Central memory CD8-positive, alpha-beta T cell (primary cell): ENCODE measurements around the gene MUCL1.

Source experiments
- ATAC-seq: fragments of 150-1000 bp; cut with Tn5 transposase; replicated peaks from 2 replicates; pipeline ENCODE4 v1.10.0; 2022; ENCODE audit warnings: mild to moderate bottlenecking, moderate FRiP score, moderate number of reproducible peaks; ENCODE audit not compliant: poor library complexity, severe bottlenecking; ENCODE audit errors: extremely low read depth
- DNase-seq, 2 donors: peaks; one replicate each; pipeline ENCODE4 v3.0.0; 2021; ENCODE audit warnings: low spot score in 2 of 2
- H3K27ac Mint-ChIP-seq: one replicate; pipeline ENCODE4 v1.8.0; 2022; ENCODE audit warnings: low read depth, mild to moderate bottlenecking, moderate library complexity, mixed read lengths
- H3K27me3 Mint-ChIP-seq: one replicate; pipeline ENCODE4 v1.8.0; 2022; ENCODE audit warnings: mixed read lengths
- H3K36me3 Mint-ChIP-seq: one replicate; pipeline ENCODE4 v1.8.0; 2022; ENCODE audit warnings: mild to moderate bottlenecking, moderate library complexity, mixed read lengths; ENCODE audit not compliant: insufficient read depth
- H3K4me1 Mint-ChIP-seq: one replicate; pipeline ENCODE4 v1.8.0; 2022; ENCODE audit warnings: mixed read lengths
- H3K4me3 Mint-ChIP-seq: one replicate; pipeline ENCODE4 v1.8.0; 2022; ENCODE audit warnings: mild to moderate bottlenecking, moderate library complexity, mixed read lengths
- H3K9me3 Mint-ChIP-seq: one replicate; pipeline ENCODE4 v1.8.0; 2022; ENCODE audit warnings: mixed read lengths

Gene MUCL1

GRCh38 chr12:54853933-54854538 lies at the start of gene MUCL1:
Gene MUCL1 (plus strand): TSS chr12:54854516. CDS start chr12:54854583, 67 bp downstream.
- peaks cover 5% of the 10 kb centered on the region for H3K4me1 Mint-ChIP-seq

GRCh38 chr12:54821676-54822075 lies 32.6 kb upstream of the MUCL1 start:
- H3K9me3 Mint-ChIP-seq = no peaks in the 10 kb centered on the region
- no peak for ATAC-seq
- H3K4me1 Mint-ChIP-seq = no peaks in the 10 kb centered on the region
- DNase-seq = no peak
- no peaks in the 10 kb centered on the region for H3K36me3 Mint-ChIP-seq
- no peak overlapping the region for H3K27ac Mint-ChIP-seq
- peaks cover 52% of the 10 kb centered on the region for H3K27me3 Mint-ChIP-seq
- no peak overlapping the region for H3K4me3 Mint-ChIP-seq

More at GRCh38 chr12:54853933-54854538, at the start of gene MUCL1:
- Mint-ChIP-seq H3K9me3 (no peaks in the 10 kb centered on the region), H3K36me3 (no peaks in the 10 kb centered on the region), H3K27ac (no peak within 1 kb of the TSS), H3K27me3 (peaks cover 14% of the 10 kb centered on the region), H3K4me3 (no peak within 1 kb of the TSS)
- ATAC-seq = peak; percentile 98
- peak; percentile 53 to 61 for DNase-seq

- H3K27me3 Mint-ChIP-seq = peaks cover 36% of the 10 kb centered on the region
- no peak overlapping the region for H3K27ac Mint-ChIP-seq
- DNase-seq (no peak), ATAC-seq (no peak)
- H3K4me1 Mint-ChIP-seq = no peaks in the 10 kb centered on the region
- H3K9me3 Mint-ChIP-seq = no peaks in the 10 kb centered on the region
- H3K4me3 Mint-ChIP-seq = no peak overlapping the region
- H3K36me3 Mint-ChIP-seq = no peaks in the 10 kb centered on the region
Measured at GRCh38 chr12:54824402-54824801, 29.9 kb upstream of the MUCL1 start.

GRCh38 chr12:54829511-54829910 lies 24.8 kb upstream of the MUCL1 start:
- no peak for DNase-seq
- H3K4me3 Mint-ChIP-seq = no peak overlapping the region
- H3K4me1 Mint-ChIP-seq = no peaks in the 10 kb centered on the region
- H3K27me3 Mint-ChIP-seq = peaks cover 26% of the 10 kb centered on the region
- no peak for ATAC-seq
- H3K9me3 Mint-ChIP-seq = no peaks in the 10 kb centered on the region
- H3K36me3 Mint-ChIP-seq = no peaks in the 10 kb centered on the region
- no peak overlapping the region for H3K27ac Mint-ChIP-seq

- Mint-ChIP-seq H3K4me1 (no peaks in the 10 kb centered on the region), H3K27me3 (peaks cover 27% of the 10 kb centered on the region), H3K36me3 (no peaks in the 10 kb centered on the region), H3K27ac (no peak overlapping the region), H3K9me3 (no peaks in the 10 kb centered on the region), H3K4me3 (no peak overlapping the region)
- ATAC-seq (no peak), DNase-seq (no peak)
Measured at GRCh38 chr12:54830199-54830598, 24.1 kb upstream of the MUCL1 start.

GRCh38 chr12:54831631-54832030 lies 22.7 kb upstream of the MUCL1 start:
- Mint-ChIP-seq H3K27me3 (peaks cover 42% of the 10 kb centered on the region), H3K9me3 (no peaks in the 10 kb centered on the region), H3K27ac (no peak overlapping the region), H3K4me1 (no peaks in the 10 kb centered on the region), H3K4me3 (no peak overlapping the region), H3K36me3 (no peaks in the 10 kb centered on the region)
- DNase-seq (no peak), ATAC-seq (no peak)

- Mint-ChIP-seq H3K4me1 (no peaks in the 10 kb centered on the region), H3K27me3 (peaks cover 74% of the 10 kb centered on the region)
- DNase-seq = no peak
Measured at GRCh38 chr12:54840244-54840865, 14.0 kb upstream of the MUCL1 start.

GRCh38 chr12:54857406-54857805 lies 3.1 kb downstream of the MUCL1 start:
- Mint-ChIP-seq H3K36me3 (no peaks in the 10 kb centered on the region), H3K4me3 (no peak overlapping the region), H3K27me3 (peaks cover 37% of the 10 kb centered on the region), H3K27ac (no peak overlapping the region), H3K9me3 (no peaks in the 10 kb centered on the region), H3K4me1 (peaks cover 5% of the 10 kb centered on the region)
- ATAC-seq = no peak
- DNase-seq = no peak

More at GRCh38 chr12:54840244-54840865, 14.0 kb upstream of the MUCL1 start:
- Mint-ChIP-seq H3K4me3 (no peak overlapping the region), H3K27ac (no peak overlapping the region), H3K9me3 (peaks cover 7% of the 10 kb centered on the region), H3K36me3 (no peaks in the 10 kb centered on the region)
- ATAC-seq = no peak

GRCh38 chr12:54858562-54858961 lies 4.2 kb downstream of the MUCL1 start:
- H3K4me3 Mint-ChIP-seq = no peak overlapping the region
- DNase-seq (no peak), ATAC-seq (no peak)
- peaks cover 5% of the 10 kb centered on the region for H3K4me1 Mint-ChIP-seq
- H3K27ac Mint-ChIP-seq = no peak overlapping the region
- H3K36me3 Mint-ChIP-seq = no peaks in the 10 kb centered on the region
- peaks cover 49% of the 10 kb centered on the region for H3K27me3 Mint-ChIP-seq
- no peaks in the 10 kb centered on the region for H3K9me3 Mint-ChIP-seq

- Mint-ChIP-seq H3K9me3 (no peaks in the 10 kb centered on the region), H3K36me3 (no peaks in the 10 kb centered on the region), H3K27ac (no peak overlapping the region), H3K27me3 (peaks cover 58% of the 10 kb centered on the region), H3K4me1 (no peaks in the 10 kb centered on the region), H3K4me3 (no peak overlapping the region)
- ATAC-seq (no peak), DNase-seq (no peak)
Measured at GRCh38 chr12:54859502-54859901, 5.2 kb downstream of the MUCL1 start.

- Mint-ChIP-seq H3K27ac (no peak overlapping the region), H3K36me3 (no peaks in the 10 kb centered on the region), H3K4me3 (no peak overlapping the region), H3K9me3 (no peaks in the 10 kb centered on the region), H3K4me1 (no peaks in the 10 kb centered on the region), H3K27me3 (peaks cover 76% of the 10 kb centered on the region)
- ATAC-seq (no peak), DNase-seq (no peak)
Measured at GRCh38 chr12:54861927-54862326, 7.6 kb downstream of the MUCL1 start.

GRCh38 chr12:54863948-54864618 lies 9.8 kb downstream of the MUCL1 start:
- Mint-ChIP-seq H3K9me3 (no peaks in the 10 kb centered on the region), H3K27me3 (peaks cover 84% of the 10 kb centered on the region), H3K27ac (no peak overlapping the region), H3K4me3 (no peak overlapping the region), H3K4me1 (no peaks in the 10 kb centered on the region), H3K36me3 (no peaks in the 10 kb centered on the region)
- DNase-seq (no peak), ATAC-seq (no peak)
